ENCODE results near the gene EID2.

The EID2 gene

GRCh38 chr19:39500543-39500942 is 39.4 kb downstream of the EID2 start:
- no peak for FAIRE-seq

GRCh38 chr19:39499932-39500331 is 40.0 kb downstream of the EID2 start:
- no peak for FAIRE-seq

GRCh38 chr19:39498798-39499642 is 40.9 kb downstream of the EID2 start, which contains the start of gene DLL3:
Gene DLL3 (plus strand): TSS chr19:39498947. CDS start chr19:39498975, 28 bp downstream.
- FAIRE-seq = no peak

- FAIRE-seq = no peak
These were observed 41.8 kb downstream of the EID2 start for GRCh38 chr19:39497996-39498797.

GRCh38 chr19:39497701-39497995 is 42.3 kb downstream of the EID2 start:
- no peak for FAIRE-seq

DNA sequence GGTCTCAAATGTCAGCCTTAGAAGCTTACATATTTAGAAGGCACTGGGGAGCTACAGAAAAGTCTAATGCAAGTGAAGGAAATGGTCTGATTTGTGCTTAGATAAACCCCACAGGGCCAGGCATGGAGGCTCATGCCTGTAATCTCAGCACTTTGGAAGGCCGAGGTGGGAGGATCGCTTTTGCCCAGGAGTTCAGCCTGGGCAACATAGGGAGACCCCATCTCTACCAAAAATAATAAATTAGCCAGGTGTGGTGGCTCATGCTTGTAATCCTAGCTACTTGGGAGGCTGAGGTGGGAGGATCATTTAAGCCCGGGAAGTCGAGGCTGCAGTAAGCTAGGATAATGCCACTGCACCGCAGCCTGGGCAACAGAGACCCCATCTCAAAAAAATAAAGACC is 43.9 kb downstream of the EID2 start:
- no peak for FAIRE-seq

GRCh38 chr19:39494661-39495060 is 45.3 kb downstream of the EID2 start:
- no peak for FAIRE-seq

DNA sequence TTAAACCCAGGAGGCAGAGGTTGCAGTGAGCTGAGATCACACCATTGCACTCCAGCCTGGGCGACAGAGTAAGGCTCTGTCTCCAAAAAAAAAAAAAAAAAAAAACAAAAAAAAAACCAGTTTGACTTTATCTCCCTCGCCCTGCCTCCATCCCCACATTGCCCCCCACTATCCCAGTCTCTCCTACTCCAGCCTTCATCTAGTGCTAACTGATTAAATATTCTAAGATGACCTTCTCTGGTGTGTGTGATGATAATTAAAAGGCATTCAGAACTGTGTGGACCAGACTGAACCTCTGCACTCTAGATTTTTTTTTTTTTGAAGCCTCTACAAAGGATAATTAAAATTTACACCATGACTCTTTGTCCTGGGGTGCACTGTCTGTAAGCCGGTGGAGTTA is 47.2 kb downstream of the EID2 start:
- no peak for FAIRE-seq

DNA sequence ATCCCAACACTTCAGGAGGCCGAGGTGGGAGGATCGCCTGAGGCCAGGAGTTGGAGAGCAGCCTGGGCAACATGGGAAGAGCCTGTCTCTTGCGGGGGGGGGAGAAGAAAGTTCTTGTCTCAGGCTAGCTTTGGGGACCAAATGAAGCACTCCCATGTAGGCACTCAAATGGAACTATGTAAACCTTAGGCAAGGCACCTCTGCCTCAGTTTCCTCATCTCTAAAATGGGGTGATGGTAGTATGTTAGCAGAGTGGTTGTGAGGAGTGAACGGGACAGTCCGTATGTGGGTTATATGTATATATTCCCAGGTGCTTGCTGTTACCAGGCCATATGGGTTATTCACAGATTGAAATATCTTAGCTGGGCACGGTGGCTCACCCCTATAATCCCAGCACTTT is 47.7 kb downstream of the EID2 start:
- FAIRE-seq = no peak

GRCh38 chr19:39489756-39490155 is 50.2 kb downstream of the EID2 start:
- FAIRE-seq = no peak

Data from G401.6 (cell line).